ENCODE measurements around the gene PDE3B. TPM values are rescaled to one million over a fixed set of nuclear protein-coding genes. Genes with fewer than 3 reads are reported as not detected.
A peak's percentile ranks its signal among the peaks of the same experiment; 100 is the strongest.

Gene PDE3B
- total RNA-seq, 1 donor from 2014 or later: 5.1 TPM

DNA sequence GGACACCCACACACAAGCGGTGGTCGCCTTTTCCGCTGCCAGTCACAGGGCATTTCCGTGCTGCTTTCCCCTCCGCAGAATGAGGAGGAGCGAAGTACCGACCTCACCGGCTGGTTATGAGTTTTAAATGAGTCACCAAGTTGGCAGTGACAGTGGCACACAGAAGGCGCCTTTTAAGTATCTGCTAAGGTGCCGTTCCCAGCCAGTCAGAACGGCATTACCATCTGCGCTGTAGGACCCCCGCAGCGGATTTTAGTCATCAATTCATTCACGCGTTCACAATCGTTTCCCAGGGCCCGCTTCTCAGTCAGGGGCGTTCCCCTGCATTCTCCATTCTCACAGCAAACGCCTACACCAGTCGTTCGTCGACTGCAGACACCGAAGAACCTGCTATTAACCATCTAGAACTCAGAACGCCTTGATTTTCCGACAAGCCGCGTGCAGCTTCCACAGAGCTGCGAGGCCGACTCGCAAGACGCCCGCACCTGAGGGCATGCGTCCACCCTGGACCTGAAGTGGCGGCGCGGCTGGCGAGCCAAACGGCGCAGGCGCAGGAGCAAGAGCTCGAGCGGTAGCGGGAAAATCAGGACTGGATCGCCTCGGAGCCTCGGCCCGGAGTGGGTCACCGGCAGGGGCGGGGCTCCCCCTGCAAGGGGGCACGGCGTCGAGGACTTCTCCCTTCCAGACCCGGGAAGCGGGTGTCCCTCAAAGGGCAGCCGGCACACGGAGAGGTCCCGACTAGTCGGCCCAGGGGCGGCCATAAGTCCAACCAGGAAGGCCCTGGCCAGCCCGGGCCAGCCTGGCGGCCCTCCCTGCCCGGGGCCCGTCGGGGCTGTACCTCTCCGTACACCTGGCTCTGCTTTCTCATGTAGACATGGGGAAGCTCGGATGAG, 247.8 kb downstream of the PDE3B start:
- TF ChIP-seq, protein P1, sequence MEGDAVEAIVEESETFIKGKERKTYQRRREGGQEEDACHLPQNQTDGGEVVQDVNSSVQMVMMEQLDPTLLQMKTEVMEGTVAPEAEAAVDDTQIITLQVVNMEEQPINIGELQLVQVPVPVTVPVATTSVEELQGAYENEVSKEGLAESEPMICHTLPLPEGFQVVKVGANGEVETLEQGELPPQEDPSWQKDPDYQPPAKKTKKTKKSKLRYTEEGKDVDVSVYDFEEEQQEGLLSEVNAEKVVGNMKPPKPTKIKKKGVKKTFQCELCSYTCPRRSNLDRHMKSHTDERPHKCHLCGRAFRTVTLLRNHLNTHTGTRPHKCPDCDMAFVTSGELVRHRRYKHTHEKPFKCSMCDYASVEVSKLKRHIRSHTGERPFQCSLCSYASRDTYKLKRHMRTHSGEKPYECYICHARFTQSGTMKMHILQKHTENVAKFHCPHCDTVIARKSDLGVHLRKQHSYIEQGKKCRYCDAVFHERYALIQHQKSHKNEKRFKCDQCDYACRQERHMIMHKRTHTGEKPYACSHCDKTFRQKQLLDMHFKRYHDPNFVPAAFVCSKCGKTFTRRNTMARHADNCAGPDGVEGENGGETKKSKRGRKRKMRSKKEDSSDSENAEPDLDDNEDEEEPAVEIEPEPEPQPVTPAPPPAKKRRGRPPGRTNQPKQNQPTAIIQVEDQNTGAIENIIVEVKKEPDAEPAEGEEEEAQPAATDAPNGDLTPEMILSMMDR (IDR thresholded peaks at IDR 0.05): no peak
- peak overlapping the region; percentile 82 for H3K4me3 ChIP-seq
- no peaks in the 10 kb centered on the region for H3K9me3 ChIP-seq
- H3K4me1 ChIP-seq: peaks cover 0 to 16% of the 10 kb centered on the region in 2 donors
- intact Hi-C loops (cut with DNase I): loop anchor here (1.0 to 10.0 kb wide), 6 partner anchors 13 to 1429 kb away; partner anchors contain the start of genes BTBD10, FAR1, PDE3B and PSMA1
- no peaks in the 10 kb centered on the region for H3K36me3 ChIP-seq
- peak overlapping the region; percentile 90 to 95 for H3K27ac ChIP-seq
- peak; percentile 45 to 91 for DNase-seq (ENCODE audit: low spot score in 2 of 2)
- H3K27me3 ChIP-seq: no peaks in the 10 kb centered on the region

DNA sequence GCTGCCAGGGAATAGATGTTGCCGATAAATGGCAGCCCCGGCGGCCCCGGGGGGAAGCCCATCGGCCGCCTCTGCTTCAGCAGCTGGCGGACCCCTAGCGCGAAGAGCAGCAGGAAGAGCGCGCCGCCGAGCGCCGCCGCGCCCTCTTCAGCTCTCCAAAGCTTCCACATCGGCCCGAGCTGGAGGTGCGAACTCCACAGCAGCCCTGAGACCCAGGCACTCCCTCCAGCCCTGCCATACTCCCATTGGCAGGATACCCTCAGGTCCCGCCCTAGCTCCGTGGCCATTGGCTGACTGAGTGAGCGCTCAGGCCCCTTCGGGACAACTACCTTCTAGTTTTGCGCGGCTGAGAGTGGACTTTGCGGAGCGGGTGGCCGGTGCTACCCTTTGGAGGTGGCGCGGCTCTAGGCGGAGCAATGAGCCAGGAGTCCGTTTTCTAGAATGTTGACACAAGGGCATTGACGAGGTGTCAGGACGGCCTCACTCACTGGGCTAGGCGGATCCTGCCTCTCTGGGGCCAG, 248.5 kb downstream of the PDE3B start, which contains the start of gene CYP2R1:
Gene CYP2R1, minus strand, starts transcription at position 196 of the 521 bp plus-strand sequence. Its CDS starts 26 bp downstream, at position 170.
- Histone ChIP-seq H3K4me1 (peaks cover 0 to 16% of the 10 kb centered on the region in 2 donors), H3K9me3 (no peaks in the 10 kb centered on the region), H3K27ac (peak within 1 kb of the TSS; percentile 90 to 95), H3K4me3 (peak within 1 kb of the TSS; percentile 82), H3K36me3 (no peaks in the 10 kb centered on the region), H3K27me3 (no peaks in the 10 kb centered on the region)
- peak; percentile 88 to 98 for DNase-seq (ENCODE audit: low spot score in 2 of 2)
- TF ChIP-seq, protein P1 (IDR thresholded peaks at IDR 0.05): peak in 1 of 3 experiments; percentile 3
- intact Hi-C loops (cut with DNase I): loop anchor here (5.0 to 10.0 kb wide), 4 partner anchors 250 to 1430 kb away; partner anchors contain the start of genes BTBD10, FAR1 and PDE3B

DNA sequence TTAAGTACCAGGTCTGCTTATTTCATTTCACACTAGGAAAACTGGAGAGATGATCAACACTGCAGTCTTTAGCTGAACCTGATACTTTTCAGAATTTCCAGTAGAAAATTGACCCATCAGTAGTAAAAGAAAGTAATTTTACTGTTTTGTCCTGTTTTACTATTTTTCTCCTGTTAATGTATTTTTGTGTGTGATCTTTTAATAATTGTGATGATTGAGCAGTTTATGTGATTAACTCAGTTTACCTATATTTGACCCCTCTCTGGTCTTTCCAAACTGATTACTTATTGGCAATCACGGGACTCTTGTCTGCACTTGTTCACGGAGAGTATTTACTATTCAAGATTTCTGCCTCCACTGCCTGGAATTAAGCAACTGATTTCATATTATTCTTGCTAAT, 249.0 kb downstream of the PDE3B start:
- no peaks in the 10 kb centered on the region for H3K36me3 ChIP-seq
- TF ChIP-seq, protein P1 (IDR thresholded peaks at IDR 0.05): peak in 1 of 3 experiments; percentile 3
- no peaks in the 10 kb centered on the region for H3K9me3 ChIP-seq
- no peaks in the 10 kb centered on the region for H3K27me3 ChIP-seq
- peak overlapping the region in 1 of 2 donors; percentile 95 for H3K27ac ChIP-seq
- intact Hi-C loops (cut with DNase I): loop anchor here (5.0 to 10.0 kb wide), 4 partner anchors 250 to 1430 kb away; partner anchors contain the start of genes BTBD10, FAR1 and PDE3B
- peak overlapping the region; percentile 82 for H3K4me3 ChIP-seq
- H3K4me1 ChIP-seq: peaks cover 0 to 16% of the 10 kb centered on the region in 2 donors
- no peak for DNase-seq (ENCODE audit: low spot score in 2 of 2)

DNA sequence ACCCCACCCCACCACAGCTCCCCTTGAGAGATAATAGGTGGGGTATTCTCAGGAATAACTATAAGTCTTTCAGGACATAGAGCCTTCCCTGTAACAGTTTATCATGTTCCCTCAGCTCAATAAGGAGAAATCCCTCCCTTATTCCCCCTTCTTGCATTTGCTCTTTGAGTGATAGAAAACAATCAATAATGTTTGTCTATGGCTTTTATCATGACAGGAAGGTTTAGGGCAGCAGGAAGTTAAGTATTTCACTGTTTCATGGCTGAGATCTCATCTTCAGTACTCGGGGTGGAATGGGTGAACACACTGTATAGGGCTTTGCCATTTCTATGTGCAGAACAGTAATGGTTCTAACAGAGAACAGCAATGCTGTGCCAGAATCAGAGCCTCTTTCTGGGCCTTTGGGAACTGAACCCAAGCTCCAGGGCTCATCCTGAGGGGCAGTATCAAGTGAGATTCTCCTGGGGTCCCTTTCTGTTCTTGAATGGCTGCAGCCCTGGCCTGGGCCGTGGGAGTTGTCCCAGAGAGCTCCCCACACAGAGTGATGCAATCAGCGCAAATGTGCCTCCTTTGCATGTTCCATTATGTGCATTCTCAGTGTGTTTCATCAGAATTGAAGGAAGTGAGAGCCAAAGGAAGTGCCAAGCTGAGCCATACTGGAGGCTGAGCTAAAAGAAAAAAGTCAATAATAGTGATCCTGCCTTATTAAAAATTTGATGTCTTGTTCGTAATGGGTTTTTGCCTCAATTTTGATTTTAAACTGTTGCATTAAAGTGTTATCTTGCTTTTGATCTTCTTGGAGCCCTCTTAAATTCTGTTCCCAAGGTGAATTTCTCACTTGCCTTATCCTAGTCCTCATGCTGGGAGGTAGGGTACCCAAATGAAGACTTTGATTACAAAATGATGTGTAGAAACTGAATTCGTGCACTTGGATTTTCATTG, 251.3 kb downstream of the PDE3B start:
- no peak overlapping the region for H3K27ac ChIP-seq
- H3K9me3 ChIP-seq: no peaks in the 10 kb centered on the region
- no peak overlapping the region for H3K4me3 ChIP-seq
- H3K36me3 ChIP-seq: no peaks in the 10 kb centered on the region
- H3K27me3 ChIP-seq: no peaks in the 10 kb centered on the region
- intact Hi-C loops (cut with DNase I): loop anchor here (5.0 to 10.0 kb wide), 4 partner anchors 253 to 1433 kb away; partner anchors contain the start of genes BTBD10, FAR1 and PDE3B
- peak in 1 of 2 donors; percentile 74 for DNase-seq (ENCODE audit: low spot score in 2 of 2)
- TF ChIP-seq, protein P1 (IDR thresholded peaks at IDR 0.05): no peak
- H3K4me1 ChIP-seq: peaks cover 0 to 10% of the 10 kb centered on the region in 2 donors

DNA sequence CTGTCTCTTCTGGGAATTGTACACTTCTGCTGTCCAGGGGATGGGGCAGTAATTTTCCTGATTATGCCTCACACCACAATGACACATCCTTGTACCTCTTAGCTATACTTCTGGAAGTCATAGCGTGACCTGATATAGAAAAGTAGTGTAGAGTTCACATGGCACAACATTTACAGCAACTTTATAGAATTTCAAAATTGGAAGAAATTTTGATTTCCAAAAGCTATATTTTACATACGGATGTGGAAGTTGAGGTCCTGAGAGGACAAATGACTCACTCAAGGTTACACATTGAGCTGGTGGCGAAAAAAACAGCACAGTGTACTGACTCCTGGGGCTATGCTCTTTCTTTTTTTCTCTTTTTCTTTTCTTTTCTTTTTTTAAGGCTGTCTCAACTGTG, 254.8 kb downstream of the PDE3B start:
- Histone ChIP-seq H3K4me3 (no peak overlapping the region), H3K27ac (no peak overlapping the region), H3K4me1 (no peaks in the 10 kb centered on the region), H3K27me3 (no peaks in the 10 kb centered on the region), H3K9me3 (no peaks in the 10 kb centered on the region), H3K36me3 (no peaks in the 10 kb centered on the region)
- intact Hi-C loops (cut with DNase I): loop anchor here (10.0 kb wide), 1 partner anchor 1234 kb away; the partner anchor contains the start of gene FAR1
- TF ChIP-seq, protein P1 (IDR thresholded peaks at IDR 0.05): no peak
- DNase-seq (ENCODE audit: low spot score in 2 of 2): no peak
